Measurements from ENCODE around the gene EFR3B. TPM values are rescaled to one million over a fixed set of nuclear protein-coding genes. Genes with fewer than 3 reads are reported as not detected.

Gene EFR3B
- total and polyA plus RNA-seq, 4 donors = 0.68 to 6.1 (median 3.6) TPM

GRCh38 chr2:25164561-25164960 is 122.7 kb downstream of the EFR3B start:
- TF ChIP-seq CTCF (IDR thresholded peaks at IDR 0.05; ENCODE audit: control extremely low read depth, extremely low read depth) = no peak
- Histone ChIP-seq H3K9me3 (ENCODE audit: control insufficient read depth in 4 of 4, insufficient read depth in 3 of 4, low read length in 3 of 4) (peaks cover 0 to 12% (median 0%) of the 10 kb centered on the region in 4 donors), H3K9ac (ENCODE audit: insufficient read depth in 1 of 2, low read length in 2 of 2) (no peak overlapping the region), H3K36me3 (ENCODE audit: control insufficient read depth in 4 of 4, insufficient read depth in 4 of 4, low read length in 4 of 4) (no peaks in the 10 kb centered on the region), H3K27me3 (ENCODE audit: control insufficient read depth in 3 of 3, insufficient read depth in 3 of 3, low read length in 2 of 3) (peaks cover 1 to 57% (median 44%) of the 10 kb centered on the region in 3 donors), H3K27ac (ENCODE audit: low read depth in 1 of 2, low read length in 1 of 2) (no peak overlapping the region), H3K4me3 (no peak overlapping the region), H3K4me1 (ENCODE audit: control insufficient read depth in 5 of 5, insufficient read depth in 5 of 5, low read length in 5 of 5) (peaks cover 0 to 16% (median 9%) of the 10 kb centered on the region in 5 donors)
- ATAC-seq (ENCODE audit: insufficient read depth, low FRiP score) = no peak
- peak in 2 of 3 donors; percentile 6 to 12 for DNase-seq
- 76 to 82% methylated on average over 8 of the region's 8 CpGs for WGBS, 2 donors

- 35 to 67% methylated on average over 10 of the region's 10 CpGs for WGBS, 2 donors
- H3K9ac ChIP-seq (ENCODE audit: insufficient read depth in 1 of 2, low read length in 2 of 2) = no peak overlapping the region
- ATAC-seq (ENCODE audit: insufficient read depth, low FRiP score) (no peak), DNase-seq (peak in 1 of 3 donors; percentile 17)
- peaks cover 0 to 13% (median 0%) of the 10 kb centered on the region in 5 donors for H3K4me1 ChIP-seq (ENCODE audit: control insufficient read depth in 5 of 5, insufficient read depth in 5 of 5, low read length in 5 of 5)
- H3K9me3 ChIP-seq (ENCODE audit: control insufficient read depth in 4 of 4, insufficient read depth in 3 of 4, low read length in 3 of 4) = peaks cover 0 to 15% (median 0%) of the 10 kb centered on the region in 4 donors
- no peak overlapping the region for H3K27ac ChIP-seq (ENCODE audit: low read depth in 1 of 2, low read length in 1 of 2)
- H3K27me3 ChIP-seq (ENCODE audit: control insufficient read depth in 3 of 3, insufficient read depth in 3 of 3, low read length in 2 of 3) = peaks cover 4 to 63% (median 48%) of the 10 kb centered on the region in 3 donors
- no peak overlapping the region for H3K4me3 ChIP-seq
- TF ChIP-seq CTCF (IDR thresholded peaks at IDR 0.05; ENCODE audit: control extremely low read depth, extremely low read depth) = no peak
- no peaks in the 10 kb centered on the region for H3K36me3 ChIP-seq (ENCODE audit: control insufficient read depth in 4 of 4, insufficient read depth in 4 of 4, low read length in 4 of 4)
Observed at GRCh38 chr2:25165992-25166875, 124.4 kb downstream of the EFR3B start.

GRCh38 chr2:25168256-25169072 is 126.6 kb downstream of the EFR3B start, which contains the start of gene POMC:
TSS of gene POMC (minus strand) at chr2:25168580. CDS start at chr2:25164772, 3,808 bp downstream.
- peaks cover 4 to 57% (median 47%) of the 10 kb centered on the region in 3 donors for H3K27me3 ChIP-seq (ENCODE audit: control insufficient read depth in 3 of 3, insufficient read depth in 3 of 3, low read length in 2 of 3)
- no peak within 1 kb of the TSS for H3K9ac ChIP-seq (ENCODE audit: insufficient read depth in 1 of 2, low read length in 2 of 2)

More at GRCh38 chr2:25168256-25169072, 126.6 kb downstream of the EFR3B start, which contains the start of gene POMC:
- ATAC-seq (ENCODE audit: insufficient read depth, low FRiP score) (no peak), DNase-seq (peak; percentile 63 to 72 (median 65))
- no peak for TF ChIP-seq CTCF (IDR thresholded peaks at IDR 0.05; ENCODE audit: control extremely low read depth, extremely low read depth)
- Histone ChIP-seq H3K9me3 (ENCODE audit: control insufficient read depth in 4 of 4, insufficient read depth in 3 of 4, low read length in 3 of 4) (peaks cover 0 to 8% (median 0%) of the 10 kb centered on the region in 4 donors), H3K4me3 (no peak within 1 kb of the TSS), H3K27ac (ENCODE audit: low read depth in 1 of 2, low read length in 1 of 2) (no peak within 1 kb of the TSS), H3K36me3 (ENCODE audit: control insufficient read depth in 4 of 4, insufficient read depth in 4 of 4, low read length in 4 of 4) (no peaks in the 10 kb centered on the region), H3K4me1 (ENCODE audit: control insufficient read depth in 5 of 5, insufficient read depth in 5 of 5, low read length in 5 of 5) (peaks cover 0 to 7% (median 0%) of the 10 kb centered on the region in 5 donors)
- WGBS, 2 donors = 5 to 7% methylated on average over 70 to 75 of the region's 75 CpGs
